Suprapubic skin (tissue), 4 donors: ENCODE results near the gene KLF9.

Source experiments
- POLR2A ChIP-seq, 2 donors: fragments of 450-650 bp; IDR thresholded peaks; one replicate each; pipeline ENCODE4 v1.6.1; 2017; ENCODE audit warnings: antibody characterized with exemption in 2 of 2, mild to moderate bottlenecking in 2 of 2, moderate library complexity in 2 of 2
- POLR2AphosphoS5 ChIP-seq, 3 donors: sonication (generic); formaldehyde crosslinking; IDR thresholded peaks; one replicate each; pipeline ENCODE4 v1.6.1; 2017; ENCODE audit warnings: antibody characterized with exemption in 3 of 3
- TF ChIP-seq, protein P1 (sequence below), 2 donors: fragments of 200-600 bp in 1 of 2; fragments of 450-650 bp in 1 of 2; sonication (generic) in 1 of 2; IDR thresholded peaks; one replicate each; pipeline ENCODE4 v1.5.1; 2016 to 2019; ENCODE audit warnings: antibody characterized with exemption in 2 of 2, mild to moderate bottlenecking in 1 of 2, moderate library complexity in 1 of 2

DNA sequence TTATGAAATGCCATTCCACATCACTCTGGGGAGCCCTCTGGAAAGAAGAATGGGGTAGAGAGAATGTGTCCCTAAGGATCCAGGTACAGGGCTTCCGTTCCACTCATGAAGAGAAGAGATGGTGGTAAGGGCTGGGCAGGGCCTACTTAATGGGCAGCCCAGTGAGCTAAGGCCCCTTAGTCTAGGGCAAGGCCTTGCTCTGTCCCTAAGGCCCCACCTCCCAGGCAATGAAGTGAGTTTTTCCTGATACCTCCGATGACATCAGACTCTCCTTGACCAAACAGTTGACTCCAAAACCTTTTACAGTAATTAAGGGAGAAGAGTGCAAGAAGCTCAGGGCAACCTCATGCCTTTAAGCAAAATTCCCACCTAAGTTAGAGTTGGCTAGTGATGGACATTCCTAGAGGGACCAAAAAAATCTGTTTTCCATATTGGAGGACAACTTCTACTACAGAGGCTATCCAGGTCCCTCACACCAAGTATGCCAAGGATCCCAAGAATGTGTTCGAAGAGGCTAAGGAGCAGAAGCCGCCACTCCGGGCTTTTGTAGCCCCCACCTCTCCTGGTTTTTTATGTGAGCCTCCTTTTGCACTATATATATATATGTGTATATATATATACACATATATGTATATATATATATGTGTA, 5.9 kb downstream of the KLF9 start:
- TF ChIP-seq, protein P1, sequence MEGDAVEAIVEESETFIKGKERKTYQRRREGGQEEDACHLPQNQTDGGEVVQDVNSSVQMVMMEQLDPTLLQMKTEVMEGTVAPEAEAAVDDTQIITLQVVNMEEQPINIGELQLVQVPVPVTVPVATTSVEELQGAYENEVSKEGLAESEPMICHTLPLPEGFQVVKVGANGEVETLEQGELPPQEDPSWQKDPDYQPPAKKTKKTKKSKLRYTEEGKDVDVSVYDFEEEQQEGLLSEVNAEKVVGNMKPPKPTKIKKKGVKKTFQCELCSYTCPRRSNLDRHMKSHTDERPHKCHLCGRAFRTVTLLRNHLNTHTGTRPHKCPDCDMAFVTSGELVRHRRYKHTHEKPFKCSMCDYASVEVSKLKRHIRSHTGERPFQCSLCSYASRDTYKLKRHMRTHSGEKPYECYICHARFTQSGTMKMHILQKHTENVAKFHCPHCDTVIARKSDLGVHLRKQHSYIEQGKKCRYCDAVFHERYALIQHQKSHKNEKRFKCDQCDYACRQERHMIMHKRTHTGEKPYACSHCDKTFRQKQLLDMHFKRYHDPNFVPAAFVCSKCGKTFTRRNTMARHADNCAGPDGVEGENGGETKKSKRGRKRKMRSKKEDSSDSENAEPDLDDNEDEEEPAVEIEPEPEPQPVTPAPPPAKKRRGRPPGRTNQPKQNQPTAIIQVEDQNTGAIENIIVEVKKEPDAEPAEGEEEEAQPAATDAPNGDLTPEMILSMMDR (IDR thresholded peaks at IDR 0.05): no peak
- TF ChIP-seq POLR2A (IDR thresholded peaks at IDR 0.05): no peak
- TF ChIP-seq POLR2AphosphoS5 (IDR thresholded peaks at IDR 0.05): no peak
